GM18907 (cell line): Measurements from ENCODE around the gene CCDC74B.
"Not testable (repeated sequence)": the region's sequence is repeated elsewhere in the genome, so short reads cannot be mapped to it uniquely, and the experiment has no call there.

ENCODE experiments used
- ATAC-seq: cut with Tn5 transposase; IDR thresholded peaks from one replicate; pipeline ENCODE4 v1.9.1; 2021; ENCODE audit warnings: mild to moderate bottlenecking, moderate library complexity; ENCODE audit not compliant: unreplicated experiment

Gene CCDC74B

DNA sequence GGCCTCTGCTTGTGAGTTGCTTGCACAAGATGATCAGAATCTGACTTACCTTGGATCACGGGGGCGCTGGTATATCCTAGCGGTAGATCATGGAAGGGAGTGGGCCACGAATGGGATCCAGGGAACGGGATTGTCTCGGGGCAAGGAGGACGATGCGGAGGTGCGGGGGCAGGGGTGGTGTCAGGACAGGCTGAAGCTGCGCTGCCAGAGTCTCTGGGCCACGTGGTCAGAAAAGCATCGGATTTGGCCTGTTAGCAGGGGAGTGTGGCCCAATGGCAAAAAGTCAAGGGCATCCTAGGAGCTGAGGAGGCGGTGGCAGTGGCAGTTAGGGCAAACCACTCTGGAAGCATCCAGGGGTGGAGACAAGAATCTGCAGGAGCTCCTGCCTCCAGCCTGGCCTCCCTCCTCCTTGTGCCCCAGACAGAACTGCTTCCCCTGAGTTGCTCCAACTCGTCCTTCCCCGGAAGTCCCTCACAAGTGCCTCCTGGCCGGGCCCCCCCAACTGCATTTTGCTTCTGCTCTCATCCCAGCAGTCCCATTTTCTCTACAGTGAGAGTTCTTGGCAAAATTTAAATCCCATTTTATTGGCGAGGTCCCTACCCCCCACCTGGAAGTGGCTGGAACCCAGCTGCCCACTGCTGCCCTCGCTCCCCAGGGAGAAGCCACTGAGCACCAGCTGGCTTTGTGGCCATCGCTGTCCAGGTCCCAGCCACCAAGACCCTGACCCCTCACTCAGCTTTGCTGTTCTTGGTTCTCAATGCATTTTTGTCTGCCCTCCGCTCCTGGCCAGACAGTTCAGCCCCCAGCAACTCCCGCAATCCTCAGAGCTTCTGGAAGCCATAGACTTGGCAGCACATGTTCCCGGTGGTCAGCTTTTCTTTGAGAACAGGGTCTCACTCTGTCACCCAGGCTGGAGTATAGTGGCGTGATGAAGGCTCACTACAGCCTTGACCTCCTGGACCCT, 5.6 kb upstream of the CCDC74B start:
- ATAC-seq: no peak

GRCh38 chr2:130148515-130148914, 3.6 kb upstream of the CCDC74B start:
- ATAC-seq: not testable (repeated sequence)

DNA sequence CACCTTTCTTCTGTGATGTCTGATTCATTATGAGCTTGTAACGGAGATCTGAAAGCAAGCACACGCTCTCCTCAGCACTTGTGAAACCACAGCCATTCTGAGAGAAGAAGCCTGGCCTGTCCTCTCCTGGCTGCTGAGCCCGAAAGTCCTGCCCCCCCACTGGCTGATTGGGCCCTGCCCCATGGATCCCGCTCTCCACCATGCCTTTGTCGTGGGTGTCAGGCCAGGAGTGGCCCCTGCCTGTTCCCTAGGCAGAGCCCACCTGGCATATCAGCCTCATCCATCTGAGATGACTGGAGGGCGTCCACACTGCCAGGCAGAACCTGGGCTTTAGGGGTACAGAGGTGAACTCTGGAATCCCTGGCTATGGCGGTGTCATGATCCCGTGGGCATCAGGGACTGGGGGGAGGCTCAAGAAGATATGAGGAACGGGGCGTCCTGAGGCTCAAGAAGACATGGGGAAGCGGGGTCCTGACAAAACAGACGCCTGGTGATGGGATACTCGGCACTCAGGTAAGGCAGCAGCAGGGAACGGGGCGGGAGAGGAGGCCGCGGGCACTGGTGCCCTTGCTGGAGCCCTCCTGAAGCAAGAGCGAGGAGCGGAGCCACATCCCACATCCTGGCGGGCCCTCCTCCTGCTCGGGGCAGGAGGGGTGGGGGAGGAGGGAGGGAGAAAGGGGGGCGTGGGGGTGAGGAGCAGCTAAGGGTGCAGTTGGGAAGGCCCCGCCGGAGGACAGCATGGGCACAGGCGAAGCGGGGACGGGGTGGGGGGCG, 1.5 kb downstream of the CCDC74B start:
- ATAC-seq: not testable (repeated sequence)

DNA sequence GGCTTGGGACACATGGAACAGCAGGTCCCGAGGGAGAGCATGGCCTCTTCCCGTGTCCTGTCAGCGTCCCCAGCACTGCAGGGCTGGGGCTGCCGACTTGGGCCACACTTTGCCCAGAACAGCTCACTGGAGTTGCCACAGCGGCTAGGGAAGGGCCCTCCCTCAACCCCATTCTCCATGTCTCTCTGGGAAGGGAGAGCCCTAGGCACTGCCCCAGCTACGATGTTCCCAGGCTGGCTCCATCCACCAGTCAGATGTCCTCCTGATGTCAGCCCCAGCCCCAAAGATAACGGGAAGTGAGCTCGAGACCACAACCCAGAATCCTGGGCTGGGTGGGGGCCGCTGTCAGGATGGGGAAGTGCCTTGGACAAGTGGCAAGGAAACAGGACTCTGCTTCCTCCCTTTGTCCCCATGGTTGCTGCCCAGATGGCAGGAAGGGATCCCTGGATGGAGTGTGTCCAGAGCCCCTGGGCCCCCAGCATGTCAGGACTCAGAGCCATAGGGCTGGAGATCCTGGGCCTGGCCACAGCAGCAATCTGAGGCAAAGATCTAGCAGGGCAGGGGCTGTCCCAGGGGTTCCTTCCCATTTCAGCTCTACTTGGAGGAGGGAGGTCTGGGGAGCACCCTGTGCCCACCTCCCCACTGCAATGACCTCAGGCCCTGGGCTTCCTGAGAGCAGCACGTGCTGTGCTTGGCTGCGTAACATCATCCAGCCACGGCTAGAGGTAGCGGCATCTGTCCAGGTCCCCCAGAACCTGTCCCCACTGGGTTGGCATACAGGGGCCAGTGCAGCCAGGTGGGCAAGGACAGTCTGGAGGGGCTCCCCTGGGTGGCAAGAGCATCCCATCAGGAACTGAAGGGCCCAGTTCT, 2.3 kb downstream of the CCDC74B start:
- not testable (repeated sequence) for ATAC-seq

GRCh38 chr2:130141645-130142370, 3.1 kb downstream of the CCDC74B start:
- ATAC-seq: not testable (repeated sequence)

DNA sequence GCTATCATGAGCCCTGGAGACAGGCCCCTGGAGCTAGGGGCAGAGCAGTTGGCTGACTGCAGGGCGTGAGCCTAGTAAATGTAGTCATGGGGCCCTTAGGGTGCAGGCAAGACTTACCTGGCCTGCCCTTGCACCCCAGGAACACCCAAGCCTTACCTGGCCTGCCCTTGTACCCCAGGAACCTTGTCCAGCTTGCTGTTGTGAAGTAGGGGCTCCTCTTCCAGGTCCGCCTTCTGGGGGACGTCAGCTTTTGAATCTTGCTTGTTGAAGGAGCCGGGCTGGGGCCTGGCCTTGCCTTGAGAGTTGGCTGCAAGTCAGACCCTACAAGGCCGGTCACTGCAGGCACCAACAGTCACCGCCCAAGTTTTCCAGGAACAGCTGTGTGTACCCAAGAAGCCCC, 3.9 kb downstream of the CCDC74B start:
- not testable (repeated sequence) for ATAC-seq

- ATAC-seq: not testable (repeated sequence)
Observed at GRCh38 chr2:130140516-130140915, 4.4 kb downstream of the CCDC74B start.

- not testable (repeated sequence) for ATAC-seq
Observed at GRCh38 chr2:130139331-130140280, 5.3 kb downstream of the CCDC74B start.

- ATAC-seq: not testable (repeated sequence)
Observed at GRCh38 chr2:130138841-130139251, 6.1 kb downstream of the CCDC74B start.

DNA sequence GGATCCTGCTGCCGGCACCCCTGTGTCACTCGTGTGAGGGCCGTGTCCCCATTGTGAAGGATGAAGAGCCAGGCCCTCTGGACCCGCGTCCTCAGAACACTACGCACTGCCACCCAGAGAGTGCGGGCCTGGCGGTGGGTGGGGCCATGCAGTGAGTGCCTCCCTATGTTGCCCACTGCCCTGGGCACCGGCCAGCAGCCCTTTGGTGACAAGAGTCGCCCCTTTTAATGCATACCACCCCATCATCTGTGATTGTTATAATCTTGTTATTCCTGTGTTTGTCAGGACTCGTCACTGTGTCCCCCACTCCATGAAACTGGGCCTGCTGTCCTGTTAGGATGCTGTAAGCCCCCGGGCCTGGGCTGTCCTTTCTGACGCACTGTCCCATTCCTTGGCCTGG, 6.6 kb downstream of the CCDC74B start:
- not testable (repeated sequence) for ATAC-seq

DNA sequence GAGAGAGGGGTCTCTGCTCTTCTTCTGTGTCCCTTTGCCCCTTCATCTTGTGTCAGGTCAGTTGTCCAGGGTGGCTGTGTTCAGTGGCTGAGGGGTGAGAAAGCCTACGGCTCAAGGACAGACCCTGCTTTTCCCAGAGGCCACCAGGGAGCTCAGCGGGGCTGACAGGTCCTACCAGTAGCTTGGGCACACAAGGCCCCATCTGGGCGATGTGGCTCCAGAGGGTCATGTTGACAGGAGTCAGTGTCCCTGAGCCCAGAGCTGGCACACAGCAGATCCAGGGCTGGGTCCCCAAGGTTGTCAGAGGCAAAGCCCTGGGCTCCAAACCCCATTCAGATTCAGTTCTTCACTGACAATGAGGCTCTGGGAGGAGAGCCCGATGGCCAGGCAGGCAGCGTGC, 7.8 kb downstream of the CCDC74B start:
- not testable (repeated sequence) for ATAC-seq

DNA sequence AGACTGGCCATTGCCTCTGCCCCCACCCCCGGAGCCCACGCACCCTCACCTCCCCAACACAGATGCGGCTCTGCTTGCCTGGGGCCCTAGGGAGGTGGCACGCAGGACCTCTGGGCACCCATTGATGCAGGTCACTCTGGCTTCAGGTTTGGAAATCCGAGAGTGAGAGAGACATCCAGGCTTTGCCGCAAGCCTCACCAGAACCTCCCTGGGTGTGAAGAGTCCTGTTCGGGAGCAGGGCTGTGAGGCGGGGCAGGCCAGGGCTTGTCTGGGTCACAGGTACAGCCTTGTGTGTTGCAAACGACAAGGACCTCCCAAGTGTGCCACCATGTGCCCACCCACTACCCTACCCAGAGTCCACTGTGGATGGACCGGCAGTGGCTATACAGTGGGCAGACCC, 8.4 kb downstream of the CCDC74B start:
- ATAC-seq: not testable (repeated sequence)

GRCh38 chr2:130135692-130136541, 9.0 kb downstream of the CCDC74B start:
- ATAC-seq: no peak

GRCh38 chr2:130129120-130129829, 15.6 kb downstream of the CCDC74B start, which contains the start of gene POTEF:
POTEF (minus strand) TSS chr2:130129222; CDS start chr2:130120515, 8,707 bp downstream.
- ATAC-seq: not testable (repeated sequence)

DNA sequence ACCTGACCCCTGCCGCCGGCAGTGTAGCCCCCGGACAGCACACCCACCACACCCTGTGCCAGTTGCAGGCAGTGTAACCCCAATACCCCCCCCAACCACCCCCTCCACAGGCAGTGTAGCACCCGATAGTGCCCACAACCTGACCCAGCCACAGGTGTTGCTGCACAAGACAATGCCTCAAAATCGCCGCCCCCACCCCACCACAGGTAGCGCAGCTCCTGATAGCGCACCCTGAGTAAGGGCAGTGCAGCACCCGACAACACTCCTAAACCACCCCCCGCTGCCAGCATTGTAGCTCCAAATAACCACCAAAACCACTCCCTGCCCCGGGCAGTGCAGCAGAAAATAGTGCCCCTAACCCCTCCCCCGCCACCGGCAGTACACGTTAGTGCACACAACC, 16.4 kb downstream of the CCDC74B start:
- ATAC-seq: not testable (repeated sequence)

- ATAC-seq: not testable (repeated sequence)
Observed at GRCh38 chr2:130127726-130128125, 17.2 kb downstream of the CCDC74B start.

- ATAC-seq: not testable (repeated sequence)
Observed at GRCh38 chr2:130120924-130121323, 24.0 kb downstream of the CCDC74B start.
